NCI-H2227 (cell line): ENCODE results near the gene PARP6.

Experiments used
- DNase-seq: peaks from one replicate; lab custom pipeline; 2025; ENCODE audit not compliant: unreplicated experiment; lab: John Stamatoyannopoulos, UW

Gene PARP6

DNA sequence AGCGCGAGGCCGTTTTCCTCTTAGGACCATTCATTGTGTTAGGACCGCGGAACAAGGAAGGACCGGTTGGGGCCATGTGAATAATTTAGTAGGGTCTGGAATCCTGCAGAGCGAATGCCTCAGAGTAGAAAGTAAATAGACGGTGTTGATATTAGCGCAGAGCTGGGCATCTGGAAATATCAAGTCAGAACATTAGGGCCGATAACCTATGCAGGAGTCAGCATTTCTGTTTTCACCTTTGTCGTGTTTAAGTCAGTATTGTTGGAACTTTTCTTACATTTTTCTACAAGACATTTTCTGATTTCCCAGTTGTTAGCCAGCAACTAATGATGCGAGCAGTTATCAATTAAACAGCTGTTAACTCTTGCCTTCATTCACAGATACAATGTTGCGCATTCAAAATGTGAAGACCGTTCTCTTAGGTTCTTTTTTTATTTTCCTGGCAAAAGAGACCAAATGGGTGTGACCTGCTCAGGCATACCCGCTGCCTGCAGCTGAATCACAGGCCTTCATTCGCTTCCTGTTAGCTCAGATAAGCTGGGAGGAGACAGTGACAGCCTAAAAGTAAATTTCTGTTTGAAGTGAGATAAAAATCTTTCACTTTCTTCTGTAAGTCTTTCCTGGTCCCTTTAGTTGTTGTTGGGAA lies 40.4 kb downstream of the PARP6 start:
- DNase-seq, result peak; percentile 28

DNA sequence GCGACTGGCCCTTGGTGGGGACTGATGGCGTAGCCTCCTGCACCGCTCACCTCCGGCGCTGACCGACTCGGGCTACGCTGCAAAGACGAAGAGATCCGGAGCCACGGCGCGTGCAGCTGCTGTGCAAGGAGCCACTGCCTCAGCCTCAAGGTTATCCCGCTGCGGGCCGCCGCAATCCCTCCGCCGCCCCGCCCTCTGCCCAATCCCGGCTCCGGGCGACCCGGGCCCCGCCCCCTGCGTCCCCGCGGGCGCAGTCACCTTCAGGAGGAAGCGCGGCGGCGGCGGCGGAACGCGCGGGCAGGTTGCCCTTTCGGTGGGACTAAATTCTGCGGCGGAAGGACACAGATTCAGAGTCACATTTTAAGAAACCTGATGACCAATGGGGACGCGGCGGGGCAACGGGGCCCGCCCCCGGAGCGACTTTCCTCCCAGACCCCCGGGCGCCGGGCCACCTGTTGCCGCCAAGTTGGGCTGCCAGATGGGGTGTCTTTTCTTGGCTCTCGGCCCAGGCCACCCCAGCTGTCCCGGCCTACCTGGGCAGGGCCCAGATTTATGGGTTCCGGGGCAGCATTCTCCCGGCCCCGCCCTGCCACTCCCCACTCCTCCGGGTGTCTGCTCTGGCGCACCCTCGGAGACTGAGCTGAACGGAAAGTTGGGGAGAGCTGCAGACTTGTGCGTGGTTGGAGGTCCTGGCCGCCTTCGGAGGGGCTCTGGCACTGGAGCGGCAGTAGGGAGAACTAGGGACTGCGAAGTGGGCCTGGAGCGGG lies 41.1 kb downstream of the PARP6 start, which contains the start of gene PKM:
PKM (minus strand) TSS at position 125 of the 767 bp plus-strand sequence. CDS start 12,093 bp downstream, outside the sequence.
- DNase-seq, result peak; percentile 98

- DNase-seq, result peak; percentile 91
These were observed 41.9 kb downstream of the PARP6 start for GRCh38 chr15:72230197-72231065.

- DNase-seq, result no peak
These were observed 42.5 kb downstream of the PARP6 start for GRCh38 chr15:72229947-72230196.

DNA sequence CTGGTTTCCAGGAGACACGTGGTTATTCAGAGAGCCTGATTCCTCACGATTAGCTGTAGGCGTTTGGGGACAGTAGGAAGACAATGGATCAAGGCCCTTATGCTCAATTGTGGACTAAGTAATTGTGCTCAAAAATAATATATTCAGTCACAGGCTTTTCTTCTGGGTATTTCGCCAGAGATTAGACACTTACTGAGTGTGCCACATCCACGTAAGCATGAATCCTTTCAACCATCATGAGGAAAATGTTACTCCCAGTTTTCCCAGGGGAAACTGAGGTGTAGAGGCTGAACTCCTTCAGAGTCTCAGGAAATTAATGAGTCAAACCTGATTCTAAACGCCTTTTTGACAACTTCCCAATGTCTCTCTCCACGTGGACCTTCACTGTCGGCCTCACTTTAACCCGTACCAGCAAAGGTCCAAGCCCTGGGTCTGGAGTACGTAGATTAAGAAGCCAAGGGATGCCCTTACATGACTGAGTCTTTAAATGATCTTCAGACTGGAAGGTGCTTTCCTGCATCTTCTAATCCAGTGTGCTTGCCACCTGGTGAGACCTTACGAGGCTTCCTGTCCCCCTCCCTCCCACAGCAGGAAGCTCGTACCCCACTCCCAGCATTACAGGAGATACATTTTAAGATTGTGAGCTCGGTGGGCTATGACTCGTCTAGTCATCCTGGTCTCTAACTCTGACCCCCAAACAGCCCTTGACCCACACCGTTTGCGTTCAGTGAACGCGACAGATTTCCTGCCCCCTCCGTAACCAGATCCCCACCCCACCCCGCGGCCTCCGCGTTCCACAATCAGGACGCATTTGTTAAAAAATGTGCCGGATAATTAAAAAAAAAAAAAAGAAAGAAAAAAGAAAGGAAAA lies 43.0 kb downstream of the PARP6 start:
- DNase-seq, result peak; percentile 30

- DNase-seq, result no peak
These were observed 44.6 kb downstream of the PARP6 start for GRCh38 chr15:72227720-72228119.

- no peak for DNase-seq
These were observed 45.2 kb downstream of the PARP6 start for GRCh38 chr15:72227192-72227586.

DNA sequence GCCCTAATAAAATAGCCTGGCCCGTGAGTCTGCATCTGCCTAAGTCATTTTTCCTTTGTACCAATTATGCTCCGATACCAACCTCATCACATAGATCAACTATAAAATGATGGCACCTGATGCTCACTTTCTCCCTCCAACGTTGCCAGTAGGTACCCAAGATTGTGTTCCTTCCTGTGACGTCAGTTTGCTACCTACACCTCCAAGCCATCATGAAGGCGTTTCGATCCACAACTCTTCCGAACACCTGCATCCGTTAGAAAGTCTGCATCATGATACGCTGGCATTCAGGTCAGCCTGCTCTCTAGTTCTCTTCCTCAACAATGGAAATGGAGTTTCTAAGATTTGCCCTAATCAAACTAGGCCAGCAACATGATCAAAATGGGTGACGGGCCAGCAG lies 49.1 kb downstream of the PARP6 start:
- no peak for DNase-seq

DNA sequence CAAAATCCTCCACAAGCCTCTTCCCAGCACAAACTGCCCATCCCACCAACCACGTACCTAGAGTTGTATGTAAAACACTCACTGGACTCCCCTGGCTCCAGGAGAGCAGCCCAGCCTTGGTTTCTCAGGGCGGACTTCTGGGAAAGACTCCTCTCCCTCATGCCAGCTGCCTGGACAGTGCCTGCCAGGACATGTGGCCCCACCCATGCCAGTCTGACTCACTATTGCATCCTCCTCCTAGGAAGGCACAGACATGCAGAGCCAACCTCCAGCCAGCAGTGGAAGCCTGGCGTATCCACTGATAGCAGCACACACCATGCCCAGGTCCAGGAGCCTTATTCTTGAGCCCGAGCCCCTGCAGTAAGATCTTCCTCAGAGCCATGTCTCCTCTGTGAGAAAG lies 50.0 kb downstream of the PARP6 start:
- DNase-seq, result no peak

- no peak for DNase-seq
These were observed 51.7 kb downstream of the PARP6 start for GRCh38 chr15:72220687-72221086.

DNA sequence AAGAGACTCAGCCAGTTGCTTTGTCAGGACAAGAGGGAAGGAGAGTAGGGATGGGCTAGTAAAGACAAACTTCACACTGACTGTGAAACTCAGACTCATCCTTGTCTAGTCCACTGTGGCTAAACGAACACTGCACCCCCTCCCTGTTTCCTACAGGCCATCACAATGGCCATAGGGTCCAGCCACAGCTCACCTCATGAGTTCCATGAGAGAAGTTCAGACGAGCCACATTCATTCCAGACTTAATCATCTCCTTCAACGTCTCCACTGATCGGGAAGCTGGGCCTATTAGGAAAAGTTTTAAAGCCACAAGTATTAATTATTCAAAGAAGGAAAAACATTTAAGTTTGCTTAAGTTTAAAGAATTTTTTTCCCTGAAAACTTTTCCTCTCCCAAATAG lies 55.1 kb downstream of the PARP6 start:
- DNase-seq, result no peak

GRCh38 chr15:72216079-72216478 lies 56.3 kb downstream of the PARP6 start:
- DNase-seq, result no peak

- no peak for DNase-seq
These were observed 64.7 kb downstream of the PARP6 start for GRCh38 chr15:72207558-72208085.

DNA sequence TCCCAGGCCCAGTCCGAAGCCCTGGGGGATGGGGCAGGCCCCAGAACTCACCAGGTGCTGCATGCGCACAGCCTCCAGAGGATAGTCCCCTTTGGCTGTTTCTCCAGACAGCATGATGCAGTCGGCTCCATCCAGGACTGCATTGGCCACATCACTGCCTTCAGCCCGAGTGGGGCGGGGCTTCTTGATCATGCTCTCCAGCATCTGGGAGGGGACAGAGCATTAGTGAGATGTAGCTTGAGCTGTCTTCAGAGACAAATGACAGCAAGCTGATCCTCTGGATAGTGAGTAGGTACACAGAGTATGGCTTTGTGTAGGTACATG lies 65.7 kb downstream of the PARP6 start:
- no peak for DNase-seq

GRCh38 chr15:72205896-72206676 lies 66.3 kb downstream of the PARP6 start:
- no peak for DNase-seq

GRCh38 chr15:72205273-72205672 lies 67.1 kb downstream of the PARP6 start:
- no peak for DNase-seq

DNA sequence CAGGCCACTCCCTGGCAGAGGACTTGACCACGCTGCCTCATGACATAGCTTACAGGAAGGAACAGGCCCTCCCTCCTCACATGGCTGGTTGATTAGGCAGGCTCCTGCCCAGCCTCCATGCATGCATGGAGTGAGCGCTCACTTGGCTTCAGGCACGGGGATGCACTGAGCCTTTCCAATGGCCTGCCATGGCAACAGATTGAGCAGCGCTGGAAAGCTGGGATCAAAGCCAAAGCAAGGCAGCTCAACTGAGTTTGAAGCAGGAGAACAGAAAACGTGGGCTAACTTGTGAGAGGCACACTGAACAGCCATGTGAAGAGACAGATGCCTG lies 68.9 kb downstream of the PARP6 start:
- DNase-seq, result no peak

GRCh38 chr15:72202801-72203506 lies 69.4 kb downstream of the PARP6 start:
- DNase-seq, result no peak

DNA sequence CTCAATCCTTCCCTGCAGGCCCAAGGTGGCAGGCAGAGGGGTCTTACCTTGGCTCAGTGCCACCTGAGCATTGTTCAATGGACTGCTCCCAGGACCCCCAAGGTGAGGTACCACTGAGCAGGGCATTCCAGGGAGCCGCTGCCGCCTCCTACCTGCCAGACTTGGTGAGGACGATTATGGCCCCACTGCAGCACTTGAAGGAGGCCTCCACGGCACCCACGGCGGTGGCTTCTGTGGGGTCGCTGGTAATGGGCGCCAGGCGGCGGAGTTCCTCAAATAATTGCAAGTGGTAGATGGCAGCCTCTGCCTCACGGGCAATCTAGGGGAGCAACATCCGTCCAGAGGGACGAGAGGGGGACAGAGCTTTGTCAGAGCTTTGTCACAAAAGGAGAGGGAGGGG lies 70.1 kb downstream of the PARP6 start:
- no peak for DNase-seq
